ENCODE measurements around the gene EBF3. TPM values are rescaled to one million over a fixed set of nuclear protein-coding genes. Genes with fewer than 3 reads are reported as not detected.

Gene EBF3
- total RNA-seq, 1 experiment from 2014 or later, result not detected

DNA sequence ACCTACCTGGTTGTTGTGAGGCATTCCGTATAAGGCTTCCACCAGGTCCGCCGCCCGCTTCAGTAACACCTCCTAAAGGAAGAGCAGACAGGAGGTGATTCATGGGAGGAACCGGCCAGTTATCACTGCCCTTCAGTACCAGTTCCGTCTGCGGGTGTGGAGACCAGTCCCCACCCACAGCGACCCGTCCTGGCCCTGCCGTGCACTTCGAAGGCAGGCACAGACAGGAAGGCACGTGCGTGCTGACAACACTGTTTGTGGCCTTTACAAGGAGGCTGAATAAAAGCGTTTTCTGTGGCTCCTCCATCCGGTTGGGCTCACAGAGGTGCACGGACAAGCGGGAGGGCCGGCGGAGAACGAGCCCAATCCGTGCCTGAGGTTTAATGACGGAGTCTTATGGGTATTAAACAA is 120.9 kb downstream of the EBF3 start:
- ChIA-PET CTCF (no interaction called here), POLR2A (ENCODE audit: unreplicated experiment) (no interaction called here)
- Histone ChIP-seq H2AFZ (no peak overlapping the region), H3K36me3 (ENCODE audit: low read depth) (no peaks in the 10 kb centered on the region), H3K9me2 (ENCODE audit: insufficient read depth) (no peaks in the 10 kb centered on the region), H3K9me3 (ENCODE audit: insufficient read depth, low read depth) (no peaks in the 10 kb centered on the region), H3K4me2 (no peak overlapping the region), H3K27ac (no peak overlapping the region), H3K4me3 (no peak overlapping the region), H3K79me2 (ENCODE audit: low read depth) (no peaks in the 10 kb centered on the region), H3K4me1 (replicated peaks; ENCODE audit: insufficient read depth) (no peaks in the 10 kb centered on the region), H3K27me3 (ENCODE audit: insufficient read depth, low read depth) (peaks cover 56% of the 10 kb centered on the region), H4K20me1 (ENCODE audit: insufficient read depth) (no peaks in the 10 kb centered on the region), H3F3A (ENCODE audit: insufficient read depth, low read depth) (no peaks in the 10 kb centered on the region)
- DNase-seq, result no peak
- intact Hi-C loops (cut with micrococcal nuclease; ENCODE audit: unreplicated experiment), result no loop called here
- no TSS peak for BruUV-seq (replicated peaks)
- TF ChIP-seq, protein P1, sequence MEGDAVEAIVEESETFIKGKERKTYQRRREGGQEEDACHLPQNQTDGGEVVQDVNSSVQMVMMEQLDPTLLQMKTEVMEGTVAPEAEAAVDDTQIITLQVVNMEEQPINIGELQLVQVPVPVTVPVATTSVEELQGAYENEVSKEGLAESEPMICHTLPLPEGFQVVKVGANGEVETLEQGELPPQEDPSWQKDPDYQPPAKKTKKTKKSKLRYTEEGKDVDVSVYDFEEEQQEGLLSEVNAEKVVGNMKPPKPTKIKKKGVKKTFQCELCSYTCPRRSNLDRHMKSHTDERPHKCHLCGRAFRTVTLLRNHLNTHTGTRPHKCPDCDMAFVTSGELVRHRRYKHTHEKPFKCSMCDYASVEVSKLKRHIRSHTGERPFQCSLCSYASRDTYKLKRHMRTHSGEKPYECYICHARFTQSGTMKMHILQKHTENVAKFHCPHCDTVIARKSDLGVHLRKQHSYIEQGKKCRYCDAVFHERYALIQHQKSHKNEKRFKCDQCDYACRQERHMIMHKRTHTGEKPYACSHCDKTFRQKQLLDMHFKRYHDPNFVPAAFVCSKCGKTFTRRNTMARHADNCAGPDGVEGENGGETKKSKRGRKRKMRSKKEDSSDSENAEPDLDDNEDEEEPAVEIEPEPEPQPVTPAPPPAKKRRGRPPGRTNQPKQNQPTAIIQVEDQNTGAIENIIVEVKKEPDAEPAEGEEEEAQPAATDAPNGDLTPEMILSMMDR (conservative IDR thresholded peaks at IDR 0.05), result no peak
- no peak for TF ChIP-seq EZH2 (IDR thresholded peaks at IDR 0.05; ENCODE audit: low read depth)

DNA sequence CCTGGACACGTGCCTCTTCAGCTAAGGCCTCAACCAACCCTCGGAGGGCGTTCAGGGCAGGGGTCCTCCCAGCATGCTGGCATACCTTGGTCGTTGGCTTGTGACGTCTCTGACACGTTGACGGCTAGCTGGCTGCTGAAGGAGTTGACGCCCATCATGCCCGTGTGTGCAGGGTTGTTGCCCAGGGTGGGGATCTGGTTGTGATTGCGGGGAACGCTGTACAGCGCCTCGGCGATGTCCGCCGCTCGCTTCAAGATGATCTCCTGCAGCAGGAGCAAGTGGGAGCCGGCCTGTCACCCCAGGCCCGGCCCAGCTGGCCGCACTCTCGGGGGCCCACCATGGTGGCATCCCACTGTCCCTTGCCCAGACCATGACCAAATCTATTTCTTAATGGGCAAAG is 122.0 kb downstream of the EBF3 start:
- peaks cover 52% of the 10 kb centered on the region for H3K27me3 ChIP-seq (ENCODE audit: insufficient read depth, low read depth)
- H3K27ac ChIP-seq, result no peak overlapping the region
- no peak for DNase-seq
- no peaks in the 10 kb centered on the region for H3F3A ChIP-seq (ENCODE audit: insufficient read depth, low read depth)
- TF ChIP-seq, protein P1 (conservative IDR thresholded peaks at IDR 0.05), result no peak
- no peak for TF ChIP-seq EZH2 (IDR thresholded peaks at IDR 0.05; ENCODE audit: low read depth)
- BruUV-seq (replicated peaks), result no TSS peak
- H2AFZ ChIP-seq, result no peak overlapping the region
- H3K79me2 ChIP-seq (ENCODE audit: low read depth), result no peaks in the 10 kb centered on the region
- H3K9me2 ChIP-seq (ENCODE audit: insufficient read depth), result no peaks in the 10 kb centered on the region
- POLR2A ChIA-PET (ENCODE audit: unreplicated experiment), result no interaction called here
- H3K4me2 ChIP-seq, result no peak overlapping the region
- H3K4me3 ChIP-seq, result no peak overlapping the region
- no peaks in the 10 kb centered on the region for H3K4me1 ChIP-seq (replicated peaks; ENCODE audit: insufficient read depth)
- H4K20me1 ChIP-seq (ENCODE audit: insufficient read depth), result no peaks in the 10 kb centered on the region
- H3K9me3 ChIP-seq (ENCODE audit: insufficient read depth, low read depth), result no peaks in the 10 kb centered on the region
- no peaks in the 10 kb centered on the region for H3K36me3 ChIP-seq (ENCODE audit: low read depth)
- CTCF ChIA-PET, result no interaction called here
- intact Hi-C loops (cut with micrococcal nuclease; ENCODE audit: unreplicated experiment), result no loop called here

DNA sequence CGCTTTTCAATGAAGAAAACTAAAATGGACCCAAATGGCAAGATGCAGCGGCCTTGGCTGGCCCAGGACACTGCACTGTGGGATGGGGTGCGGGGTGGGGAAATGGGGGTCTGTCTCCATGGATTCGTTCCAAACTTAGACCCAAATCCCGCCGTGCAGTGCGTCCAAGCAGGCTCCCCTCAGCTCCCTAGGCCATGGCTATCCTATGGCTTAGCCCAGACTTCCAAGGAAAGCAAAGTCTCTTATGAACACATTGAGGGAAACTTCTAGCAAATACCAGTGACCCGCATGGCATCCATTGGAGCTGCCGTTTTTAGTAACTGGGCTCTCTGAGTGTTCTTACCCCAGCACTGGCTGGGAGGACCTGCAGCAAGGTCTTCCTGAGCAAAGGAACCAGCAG is 122.5 kb downstream of the EBF3 start:
- H3K27ac ChIP-seq, result no peak overlapping the region
- no peaks in the 10 kb centered on the region for H3K36me3 ChIP-seq (ENCODE audit: low read depth)
- POLR2A ChIA-PET (ENCODE audit: unreplicated experiment), result no interaction called here
- H3K9me3 ChIP-seq (ENCODE audit: insufficient read depth, low read depth), result no peaks in the 10 kb centered on the region
- H2AFZ ChIP-seq, result no peak overlapping the region
- CTCF ChIA-PET, result no interaction called here
- no peaks in the 10 kb centered on the region for H3F3A ChIP-seq (ENCODE audit: insufficient read depth, low read depth)
- H3K27me3 ChIP-seq (ENCODE audit: insufficient read depth, low read depth), result peaks cover 51% of the 10 kb centered on the region
- no TSS peak for BruUV-seq (replicated peaks)
- no peaks in the 10 kb centered on the region for H4K20me1 ChIP-seq (ENCODE audit: insufficient read depth)
- no peak overlapping the region for H3K4me2 ChIP-seq
- no peaks in the 10 kb centered on the region for H3K9me2 ChIP-seq (ENCODE audit: insufficient read depth)
- TF ChIP-seq, protein P1 (conservative IDR thresholded peaks at IDR 0.05), result no peak
- TF ChIP-seq EZH2 (IDR thresholded peaks at IDR 0.05; ENCODE audit: low read depth), result no peak
- H3K79me2 ChIP-seq (ENCODE audit: low read depth), result no peaks in the 10 kb centered on the region
- no peak for DNase-seq
- intact Hi-C loops (cut with micrococcal nuclease; ENCODE audit: unreplicated experiment), result no loop called here
- no peaks in the 10 kb centered on the region for H3K4me1 ChIP-seq (replicated peaks; ENCODE audit: insufficient read depth)
- H3K4me3 ChIP-seq, result no peak overlapping the region

Measured in PC-9 (cell line).